Astrocyte of the spinal cord (primary cell): Measurements from ENCODE around the gene ITPKB.

Source experiments
- DNase-seq: peaks from one replicate; pipeline ENCODE4 v3.0.0; 2011; ENCODE audit warnings: low read depth, low spot score
- H3K4me3 ChIP-seq: 2 replicates; pipeline ENCODE4 v1.5.1; 2011; ENCODE audit warnings: low read depth, mild to moderate bottlenecking, low read length, moderate library complexity
- CTCF ChIP-seq: IDR thresholded peaks from 2 replicates; pipeline ENCODE4 v1.5.1; 2012; ENCODE audit warnings: low read depth, mild to moderate bottlenecking, low read length, inconsistent platforms
- in situ Hi-C: cut with HindIII; loops from 2 replicates; pipeline ENCODE4 v1.10.0; 2017; ENCODE audit warnings: low sequenced_read_pairs

Gene ITPKB

DNA sequence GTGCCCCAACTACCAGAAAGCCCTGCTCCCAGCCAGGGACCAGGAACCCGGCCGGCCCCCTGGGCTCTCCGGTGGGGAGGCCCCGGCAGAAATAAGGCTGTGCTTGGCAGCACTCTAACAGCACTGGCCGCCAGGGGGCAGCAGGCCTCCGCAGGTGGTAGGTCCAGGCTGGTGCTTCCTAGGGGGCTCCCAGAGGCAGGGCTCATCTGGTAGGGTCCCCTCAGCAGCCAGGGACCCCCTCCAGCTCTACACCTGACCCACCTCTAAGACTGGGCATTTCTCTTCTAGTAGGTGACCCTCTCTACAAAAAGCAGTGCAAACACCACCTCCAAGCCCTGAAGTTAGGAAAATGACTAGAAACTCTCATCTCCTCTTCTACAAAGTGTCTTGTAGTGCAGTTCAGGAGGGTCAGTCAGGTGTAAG is 104.9 kb downstream of the ITPKB start:
- TF ChIP-seq CTCF = peak; percentile 93
- peak; percentile 61 for DNase-seq
- in situ Hi-C loops = no loop called here
- H3K4me3 ChIP-seq = no peak overlapping the region

DNA sequence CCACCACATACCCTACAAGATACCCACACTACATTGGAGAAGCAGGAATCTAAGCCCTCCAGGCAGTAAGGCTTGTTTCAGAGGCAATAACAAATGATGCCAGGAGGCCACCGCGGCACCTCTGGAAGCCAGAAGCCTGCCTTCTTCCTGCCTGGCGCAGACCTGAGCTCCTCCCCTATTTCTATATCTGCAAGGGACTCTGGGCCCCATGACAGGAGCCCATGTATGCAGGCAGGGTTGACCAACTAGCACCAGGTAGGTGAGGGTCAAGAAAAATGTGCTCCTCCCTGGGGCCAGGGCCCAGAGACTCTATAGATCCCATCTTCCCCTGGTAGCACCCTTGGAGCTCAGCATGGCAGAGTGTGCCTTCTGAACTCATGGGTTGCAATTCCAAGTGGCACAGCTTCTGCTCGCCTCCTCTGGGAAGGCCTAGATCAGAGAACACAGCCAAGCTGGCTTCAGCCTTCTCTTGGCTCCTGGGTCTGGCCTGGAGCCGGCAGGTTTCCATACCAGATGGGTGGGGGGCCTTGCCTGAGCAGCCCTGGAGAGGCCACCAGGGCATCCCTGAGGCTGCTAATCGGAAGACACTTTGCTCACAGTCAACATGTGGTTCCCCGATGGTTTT is 105.4 kb downstream of the ITPKB start:
- in situ Hi-C loops = no loop called here
- no peak overlapping the region for H3K4me3 ChIP-seq
- no peak for TF ChIP-seq CTCF
- no peak for DNase-seq

GRCh38 chr1:226632922-226633351 is 106.1 kb downstream of the ITPKB start:
- DNase-seq = no peak
- no peak overlapping the region for H3K4me3 ChIP-seq
- TF ChIP-seq CTCF = no peak
- in situ Hi-C loops = no loop called here

DNA sequence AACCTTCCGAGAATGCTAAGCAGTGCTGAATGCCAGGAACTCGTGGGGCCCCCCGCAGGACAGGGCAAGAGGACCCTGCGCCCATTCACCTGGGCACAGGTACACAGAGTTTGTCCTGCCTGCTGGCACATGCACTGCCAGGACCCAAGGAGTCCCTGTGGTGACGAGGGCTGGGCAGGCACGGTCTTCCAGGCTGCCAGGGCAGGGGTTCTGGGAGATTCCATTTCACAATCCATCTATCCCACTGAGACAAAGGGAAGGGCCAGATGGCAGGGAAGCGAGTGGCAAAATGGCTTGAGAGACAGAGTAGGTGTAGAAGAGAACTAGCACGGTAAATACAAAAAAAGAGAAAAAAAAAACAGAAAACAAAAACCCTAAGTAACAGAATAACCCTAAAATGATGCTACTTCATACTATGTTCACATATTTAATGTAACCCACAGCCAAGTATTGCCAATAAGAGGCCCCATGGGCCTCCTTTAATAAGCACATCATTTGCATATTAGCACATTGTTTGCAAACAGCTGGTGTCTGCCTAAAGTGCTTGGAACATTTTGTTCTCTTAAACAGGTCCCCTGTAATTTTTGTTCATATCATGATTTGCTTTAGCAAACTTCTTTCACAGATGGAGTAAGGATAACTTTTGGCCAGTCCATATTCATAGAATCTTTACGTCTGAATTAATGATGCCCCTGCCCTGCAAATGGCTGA is 106.8 kb downstream of the ITPKB start:
- no peak for DNase-seq
- in situ Hi-C loops = no loop called here
- no peak overlapping the region for H3K4me3 ChIP-seq
- TF ChIP-seq CTCF = no peak

GRCh38 chr1:226631229-226632000 is 107.7 kb downstream of the ITPKB start:
- in situ Hi-C loops = no loop called here
- no peak overlapping the region for H3K4me3 ChIP-seq
- no peak for TF ChIP-seq CTCF
- no peak for DNase-seq

DNA sequence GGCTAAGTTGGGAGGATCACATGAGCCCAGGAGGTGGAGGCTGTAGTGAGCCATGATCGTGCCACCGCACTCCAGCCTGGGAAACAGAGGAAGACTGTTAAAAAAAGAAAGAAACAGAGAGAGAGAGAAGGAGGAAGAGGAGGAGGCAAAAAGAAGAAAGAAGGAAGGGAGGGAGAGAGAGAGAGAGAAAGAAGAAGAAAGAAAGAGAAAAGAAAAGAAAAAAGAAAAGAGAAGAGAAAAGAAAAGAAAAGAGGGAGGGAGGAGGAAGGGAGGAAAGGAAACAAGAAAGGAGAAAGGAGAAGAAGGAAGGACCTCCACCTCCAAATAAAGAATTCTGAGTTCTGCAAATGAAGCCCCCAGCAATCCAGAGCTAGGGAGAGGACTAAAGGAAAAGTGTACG is 108.5 kb downstream of the ITPKB start:
- DNase-seq = no peak
- no peak overlapping the region for H3K4me3 ChIP-seq
- TF ChIP-seq CTCF = no peak
- in situ Hi-C loops = no loop called here
